Stimulated activated CD4-positive, alpha-beta T cell treated with anti-CD3 and anti-CD28 coated beads, Interleukin-1b, Interleukin-23, amount 100 ng/mL, for 24 hours (primary cell): ENCODE measurements around the gene MUC4.
"Not testable (repeated sequence)": the region's sequence is repeated elsewhere in the genome, so short reads cannot be mapped to it uniquely, and the experiment has no call there.

ENCODE experiments used
- DNase-seq, 4 experiments: peaks; one replicate each; pipeline ENCODE4 v3.0.0-alpha.2; 2020; ENCODE audit warnings: low read depth in 4 of 4, low spot score in 1 of 4

Gene MUC4

GRCh38 chr3:195720831-195721506, 90.8 kb downstream of the MUC4 start, which contains the start of gene MUC20:
Gene MUC20 (plus strand): TSS chr3:195720978. CDS start chr3:195721008, 30 bp downstream.
- DNase-seq: not testable (repeated sequence)

- DNase-seq: not testable (repeated sequence)
Observed at GRCh38 chr3:195719514-195720254, 92.0 kb downstream of the MUC4 start.

- no peak for DNase-seq
Observed at GRCh38 chr3:195718477-195718984, 93.2 kb downstream of the MUC4 start.

GRCh38 chr3:195717852-195718476, 93.8 kb downstream of the MUC4 start:
- DNase-seq: no peak

- DNase-seq: no peak
Observed at GRCh38 chr3:195717416-195717815, 94.3 kb downstream of the MUC4 start.

- peak in 1 of 4 experiments; percentile 42 for DNase-seq
Observed at GRCh38 chr3:195715583-195716266, 96.0 kb downstream of the MUC4 start.

GRCh38 chr3:195715134-195715533, 96.6 kb downstream of the MUC4 start:
- no peak for DNase-seq

- DNase-seq: no peak
Observed at GRCh38 chr3:195714380-195715011, 97.2 kb downstream of the MUC4 start.

GRCh38 chr3:195713150-195713549, 98.6 kb downstream of the MUC4 start:
- not testable (repeated sequence) for DNase-seq

GRCh38 chr3:195712535-195712910, 99.2 kb downstream of the MUC4 start:
- DNase-seq: not testable (repeated sequence)

GRCh38 chr3:195711813-195712534, 99.8 kb downstream of the MUC4 start:
- no peak for DNase-seq

GRCh38 chr3:195711091-195711812, 100.5 kb downstream of the MUC4 start:
- not testable (repeated sequence) for DNase-seq

- DNase-seq: not testable (repeated sequence)
Observed at GRCh38 chr3:195710126-195710905, 101.4 kb downstream of the MUC4 start.

- no peak for DNase-seq
Observed at GRCh38 chr3:195709676-195710085, 102.0 kb downstream of the MUC4 start.

- no peak for DNase-seq
Observed at GRCh38 chr3:195708626-195709481, 102.9 kb downstream of the MUC4 start.

GRCh38 chr3:195708061-195708460, 103.7 kb downstream of the MUC4 start:
- DNase-seq: no peak

GRCh38 chr3:195705081-195705991, 106.4 kb downstream of the MUC4 start:
- no peak for DNase-seq
